Hepatocyte (in vitro differentiated cells): Measurements from ENCODE around the gene CSNK1D. TPM values are rescaled to one million over a fixed set of nuclear protein-coding genes. Genes with fewer than 3 reads are reported as not detected.
"Not testable (repeated sequence)": the region's sequence is repeated elsewhere in the genome, so short reads cannot be mapped to it uniquely, and the experiment has no call there.

Experiments used
- DNase-seq: peaks from one replicate; pipeline ENCODE4 v3.0.0-alpha.2; 2016; ENCODE audit warnings: low spot score
- H2AFZ ChIP-seq: fragments of 200-600 bp; sonication (generic); 2 replicates; pipeline ENCODE4 v1.6.0; 2016; ENCODE audit warnings: antibody characterized with exemption, mild to moderate bottlenecking
- H3K27ac ChIP-seq: fragments of 200-600 bp; sonication (generic); 2 replicates; pipeline ENCODE4 v1.5.1; 2016; ENCODE audit warnings: mild to moderate bottlenecking
- H3K27me3 ChIP-seq: fragments of 200-600 bp; sonication (generic); 2 replicates; pipeline ENCODE4 v1.6.1; 2016
- H3K36me3 ChIP-seq: fragments of 200-600 bp; sonication (generic); replicated peaks from 2 replicates; pipeline ENCODE4 v1.5.1; 2016; ENCODE audit warnings: low read depth; ENCODE audit not compliant: insufficient read depth
- H3K4me1 ChIP-seq: fragments of 200-600 bp; sonication (generic); 2 replicates; pipeline ENCODE4 v1.5.1; 2016; ENCODE audit warnings: mild to moderate bottlenecking, moderate library complexity; ENCODE audit not compliant: insufficient read depth
- H3K4me2 ChIP-seq: fragments of 200-600 bp; sonication (generic); 2 replicates; pipeline ENCODE4 v1.6.0; 2016
- H3K4me3 ChIP-seq: fragments of 200-600 bp; sonication (generic); 2 replicates; pipeline ENCODE4 v1.5.1; 2016; ENCODE audit warnings: mild to moderate bottlenecking
- H3K79me2 ChIP-seq: fragments of 200-600 bp; sonication (generic); 2 replicates; pipeline ENCODE4 v1.6.0; 2017; ENCODE audit warnings: mild to moderate bottlenecking
- H3K9me2 ChIP-seq: fragments of 200-600 bp; sonication (generic); replicated peaks from 2 replicates; pipeline ENCODE4 v1.6.0; 2017; ENCODE audit warnings: mild to moderate bottlenecking; ENCODE audit not compliant: insufficient read depth
- H3K9me3 ChIP-seq: fragments of 200-600 bp; sonication (generic); 2 replicates; pipeline ENCODE4 v1.5.1; 2016; ENCODE audit warnings: low read depth, mild to moderate bottlenecking
- H4K20me1 ChIP-seq: fragments of 200-600 bp; sonication (generic); 2 replicates; pipeline ENCODE4 v1.6.0; 2016; ENCODE audit warnings: mild to moderate bottlenecking; ENCODE audit not compliant: insufficient read depth, poor library complexity, severe bottlenecking
- EZH2 ChIP-seq: fragments of 200-600 bp; sonication (generic); IDR thresholded peaks from 2 replicates; pipeline ENCODE4 v1.6.1; 2016; ENCODE audit warnings: antibody characterized with exemption, mild to moderate bottlenecking, borderline replicate concordance
- EZH2phosphoT487 ChIP-seq: fragments of 200-600 bp; sonication (generic); IDR thresholded peaks from one replicate; pipeline ENCODE4 v1.6.1; 2018; ENCODE audit warnings: antibody characterized with exemption, mild to moderate bottlenecking, low read depth, moderate library complexity; ENCODE audit not compliant: unreplicated experiment, severe bottlenecking
- WGBS: methylation state at CpG from one replicate; pipeline ENCODE4 v1.1.6; 2016; ENCODE audit warnings: low lambda C conversion rate; ENCODE audit errors: missing lambda C conversion rate; 5-methylcytosine and 5-hydroxymethylcytosine counted together
- polyA plus RNA-seq: library from polyadenylated mRNA; unstranded; fragments of >200 nt; fragmentation: Nextera tagmentation; extraction: Ambion mirVana; gene quantifications from 2 replicates; pipeline ENCODE4 v1.2.1, GENCODE V29; 2016
- total RNA-seq: library from RNA; depleted of rRNA; stranded (reverse); fragments of >200 nt; gene quantifications from 2 replicates; pipeline ENCODE4 v1.2.3, GENCODE V29; 2014
- TF ChIP-seq, protein P1 (sequence below): fragments of 200-600 bp; sonication (generic); IDR thresholded peaks from 2 replicates; pipeline ENCODE4 v1.5.1; 2016; ENCODE audit warnings: antibody characterized with exemption, mild to moderate bottlenecking; ENCODE audit not compliant: poor library complexity

Gene CSNK1D
- total and polyA plus RNA-seq, 2 experiments from 2014 or later, result 72.5 to 152 TPM

DNA sequence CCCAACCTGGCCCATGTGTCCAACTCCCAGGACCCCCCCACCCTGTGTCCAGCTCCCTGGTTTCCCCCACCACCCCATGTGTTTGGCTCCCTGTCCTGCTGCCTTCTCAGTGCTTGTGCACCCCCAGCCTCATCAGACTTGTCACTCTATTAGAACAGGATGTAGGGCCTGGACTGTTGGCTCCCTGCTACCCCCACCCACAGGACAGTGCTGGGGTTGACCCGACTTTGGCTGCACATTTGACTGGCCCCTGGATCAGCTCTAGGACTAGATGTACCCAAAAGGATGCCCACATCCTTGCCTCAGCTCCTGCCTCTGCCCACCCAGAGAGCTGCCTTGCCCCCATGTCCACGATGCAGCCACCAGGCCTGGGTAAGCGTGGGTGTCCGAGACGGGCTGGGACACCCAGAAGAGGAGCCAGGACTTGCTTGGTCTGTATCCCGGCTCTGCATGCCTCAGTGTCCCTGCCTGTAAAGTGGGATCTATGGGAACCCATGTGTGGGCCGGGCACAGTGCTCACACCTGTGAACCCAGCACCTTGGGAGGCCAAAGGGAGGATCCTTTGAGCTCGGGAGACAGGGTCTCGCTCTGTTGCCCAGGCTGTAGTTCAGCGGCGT, 59.4 kb downstream of the CSNK1D start:
- Histone ChIP-seq H3K27ac (no peak overlapping the region), H4K20me1 (no peaks in the 10 kb centered on the region), H3K9me2 (no peaks in the 10 kb centered on the region), H2AFZ (no peak overlapping the region), H3K27me3 (no peaks in the 10 kb centered on the region), H3K79me2 (peaks cover 9% of the 10 kb centered on the region), H3K4me3 (no peak overlapping the region), H3K9me3 (no peaks in the 10 kb centered on the region), H3K4me1 (peaks cover 7% of the 10 kb centered on the region), H3K4me2 (no peak overlapping the region), H3K36me3 (no peaks in the 10 kb centered on the region)
- TF ChIP-seq EZH2phosphoT487, result no peak
- TF ChIP-seq, protein P1, sequence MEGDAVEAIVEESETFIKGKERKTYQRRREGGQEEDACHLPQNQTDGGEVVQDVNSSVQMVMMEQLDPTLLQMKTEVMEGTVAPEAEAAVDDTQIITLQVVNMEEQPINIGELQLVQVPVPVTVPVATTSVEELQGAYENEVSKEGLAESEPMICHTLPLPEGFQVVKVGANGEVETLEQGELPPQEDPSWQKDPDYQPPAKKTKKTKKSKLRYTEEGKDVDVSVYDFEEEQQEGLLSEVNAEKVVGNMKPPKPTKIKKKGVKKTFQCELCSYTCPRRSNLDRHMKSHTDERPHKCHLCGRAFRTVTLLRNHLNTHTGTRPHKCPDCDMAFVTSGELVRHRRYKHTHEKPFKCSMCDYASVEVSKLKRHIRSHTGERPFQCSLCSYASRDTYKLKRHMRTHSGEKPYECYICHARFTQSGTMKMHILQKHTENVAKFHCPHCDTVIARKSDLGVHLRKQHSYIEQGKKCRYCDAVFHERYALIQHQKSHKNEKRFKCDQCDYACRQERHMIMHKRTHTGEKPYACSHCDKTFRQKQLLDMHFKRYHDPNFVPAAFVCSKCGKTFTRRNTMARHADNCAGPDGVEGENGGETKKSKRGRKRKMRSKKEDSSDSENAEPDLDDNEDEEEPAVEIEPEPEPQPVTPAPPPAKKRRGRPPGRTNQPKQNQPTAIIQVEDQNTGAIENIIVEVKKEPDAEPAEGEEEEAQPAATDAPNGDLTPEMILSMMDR, result no peak
- no peak for TF ChIP-seq EZH2
- WGBS, result 95% methylated on average over 11 of the region's 11 CpGs
- no peak for DNase-seq

DNA sequence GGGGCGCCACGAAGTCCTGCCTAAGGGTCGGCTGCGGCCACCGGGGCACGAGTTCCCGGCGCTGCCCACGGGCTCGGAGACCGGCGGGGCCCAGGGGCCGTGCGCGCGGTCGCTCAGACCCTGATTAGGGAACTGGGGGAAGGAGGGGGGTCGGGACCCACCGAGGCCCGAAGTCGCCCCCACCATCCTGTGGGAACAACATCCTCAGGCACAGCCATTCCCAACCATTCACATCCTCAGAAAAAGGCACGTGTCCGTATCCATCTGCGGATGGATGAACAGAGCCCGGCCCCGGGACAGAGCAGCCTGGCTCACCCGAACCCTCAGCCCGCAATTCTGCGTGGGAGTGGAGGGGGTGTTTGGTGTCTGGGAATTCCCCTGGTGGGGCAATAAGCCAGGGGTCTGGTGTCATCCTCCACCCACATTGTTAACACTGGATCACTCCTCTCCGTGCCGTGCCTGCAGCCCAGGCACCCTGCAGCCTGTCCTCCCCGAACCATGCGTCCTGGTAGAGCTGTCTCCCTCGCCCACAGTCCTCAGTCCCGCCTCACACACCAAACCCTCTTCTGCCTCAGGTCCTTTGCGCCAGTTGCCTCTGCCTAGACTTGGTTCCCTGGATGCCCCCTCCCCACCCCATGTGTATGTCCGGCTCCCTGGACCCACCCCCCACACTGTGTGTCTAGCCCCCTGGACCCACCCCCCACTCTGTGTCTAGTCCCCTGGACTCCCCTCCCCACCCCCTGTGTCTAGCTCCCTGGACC, 60.1 kb downstream of the CSNK1D start:
- DNase-seq, result peak; percentile 77
- no peak for TF ChIP-seq EZH2phosphoT487
- TF ChIP-seq, protein P1, result no peak
- no peak for TF ChIP-seq EZH2
- H3K4me3 ChIP-seq, result peak overlapping the region; percentile 100
- H3K9me3 ChIP-seq, result no peaks in the 10 kb centered on the region
- no peaks in the 10 kb centered on the region for H4K20me1 ChIP-seq
- 6% methylated on average over 34 of the region's 37 CpGs for WGBS
- no peaks in the 10 kb centered on the region for H3K27me3 ChIP-seq
- H3K4me2 ChIP-seq, result peak overlapping the region; percentile 99
- peak overlapping the region; percentile 100 for H2AFZ ChIP-seq
- no peaks in the 10 kb centered on the region for H3K9me2 ChIP-seq
- H3K27ac ChIP-seq, result peak overlapping the region; percentile 94
- H3K36me3 ChIP-seq, result no peaks in the 10 kb centered on the region
- peaks cover 9% of the 10 kb centered on the region for H3K79me2 ChIP-seq
- H3K4me1 ChIP-seq, result peaks cover 7% of the 10 kb centered on the region

DNA sequence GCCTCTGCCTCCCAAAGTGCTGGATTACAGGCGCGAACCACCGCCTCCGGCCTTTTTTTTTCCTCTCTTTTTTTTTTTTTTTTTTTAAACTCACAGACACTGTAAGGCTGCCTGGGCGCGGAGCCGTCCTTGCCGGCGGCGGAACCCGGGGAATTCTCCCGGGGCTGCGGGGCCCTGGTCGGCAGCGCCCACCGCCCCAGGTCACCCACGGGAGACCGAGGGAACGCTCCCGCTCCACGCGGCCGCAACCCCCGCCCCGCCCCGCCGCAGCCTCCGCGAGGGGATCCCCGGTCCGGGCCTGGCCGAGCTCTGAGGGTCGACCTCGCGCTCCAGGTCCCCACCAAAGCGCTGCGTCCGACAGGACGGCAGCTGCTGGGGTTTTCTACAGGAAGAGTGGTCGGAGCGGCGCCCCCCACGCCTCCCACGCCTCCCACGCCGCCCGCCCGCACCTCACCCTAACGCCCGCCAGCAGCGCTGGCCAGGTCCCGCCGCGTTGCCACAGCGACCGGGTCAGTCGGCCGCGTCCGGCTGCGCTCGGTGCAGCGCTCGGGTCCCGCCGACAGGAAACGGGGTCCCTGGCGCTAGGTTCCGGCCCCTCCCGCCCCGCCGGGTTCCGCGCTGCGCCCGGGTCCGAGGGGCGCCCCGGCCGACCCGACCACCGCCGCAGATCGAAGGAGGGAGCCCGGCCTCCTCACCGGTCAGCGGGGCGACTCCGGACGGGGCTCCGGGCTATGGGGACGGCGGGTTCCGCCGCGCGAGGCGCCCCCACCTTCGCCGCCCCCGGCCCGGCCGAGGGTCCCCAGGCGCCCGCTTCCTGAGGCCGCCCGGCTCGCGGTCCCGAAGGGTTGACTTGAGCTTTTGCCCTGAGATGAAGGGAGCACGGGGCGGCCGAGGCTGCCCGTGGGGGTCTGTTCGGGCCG, 60.9 kb downstream of the CSNK1D start, which contains the start of gene CCDC57:
TSS of gene CCDC57 (minus strand) at position 512 of the 920 bp plus-strand sequence. CDS start 10,898 bp downstream, outside the sequence.
- peaks cover 9% of the 10 kb centered on the region for H3K79me2 ChIP-seq
- peak within 1 kb of the TSS; percentile 94 for H3K27ac ChIP-seq
- TF ChIP-seq, protein P1, result no peak
- TF ChIP-seq EZH2, result no peak
- TF ChIP-seq EZH2phosphoT487, result no peak
- DNase-seq, result peak; percentile 92
- H3K4me2 ChIP-seq, result peak within 1 kb of the TSS; percentile 99
- no peaks in the 10 kb centered on the region for H4K20me1 ChIP-seq
- H2AFZ ChIP-seq, result peak within 1 kb of the TSS; percentile 100
- H3K36me3 ChIP-seq, result no peaks in the 10 kb centered on the region
- H3K4me1 ChIP-seq, result peaks cover 7% of the 10 kb centered on the region
- 1% methylated on average over 63 of the region's 116 CpGs for WGBS
- H3K4me3 ChIP-seq, result peak within 1 kb of the TSS; percentile 100
- no peaks in the 10 kb centered on the region for H3K9me2 ChIP-seq
- H3K9me3 ChIP-seq, result no peaks in the 10 kb centered on the region
- H3K27me3 ChIP-seq, result no peaks in the 10 kb centered on the region

DNA sequence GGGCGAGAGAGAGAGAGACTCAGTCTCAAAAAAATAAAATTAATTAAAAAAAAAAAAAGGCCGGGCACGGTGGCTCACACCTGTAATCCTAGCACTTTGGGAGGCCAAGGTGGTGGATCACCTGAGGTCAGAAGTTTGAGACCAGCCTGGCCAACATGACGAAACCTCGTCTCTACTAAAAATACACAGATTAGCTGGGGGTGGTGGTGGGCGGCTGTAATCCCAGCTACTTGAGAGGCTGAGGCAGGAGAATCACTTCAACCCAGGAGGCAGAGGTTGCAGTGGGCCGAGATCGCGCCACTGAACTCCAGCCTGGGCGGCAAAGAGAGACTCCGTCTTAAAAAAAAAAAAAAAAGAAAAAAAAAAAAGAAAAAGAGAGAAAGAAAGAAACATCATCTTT, 62.8 kb downstream of the CSNK1D start:
- not testable (repeated sequence) for H3K4me2 ChIP-seq, H3K36me3 ChIP-seq, H3K27me3 ChIP-seq, H3K4me3 ChIP-seq, H3K9me2 ChIP-seq, H3K79me2 ChIP-seq, H3K27ac ChIP-seq, H3K4me1 ChIP-seq, H2AFZ ChIP-seq, H4K20me1 ChIP-seq, DNase-seq, H3K9me3 ChIP-seq
- WGBS, result 97% methylated on average over 8 of the region's 11 CpGs
